HCT116 (cell line): ENCODE data around the gene RPH3AL. TPM values are rescaled to one million over a fixed set of nuclear protein-coding genes. Genes with fewer than 3 reads are reported as not detected.

Source experiments
- ATAC-seq: fragments of 200-7000 bp; cut with Tn5 transposase; 2 replicates; pipeline ENCODE4 v1.9.1; 2020; ENCODE audit warnings: mild to moderate bottlenecking, moderate library complexity
- BruUV-seq: library from RNA; stranded (reverse); fragments of 400-500 nt; replicated peaks from 2 replicates; lab custom pipeline; 2021; lab: Mats Ljungman, UMichigan
- CTCF ChIA-PET: fragments of 300-600 bp; sonication (Branson Sonifier 250); formaldehyde crosslinking; loops from one replicate; lab custom pipeline; 2021; ENCODE audit warnings: antibody characterized with exemption; lab: Charles Lee
- POLR2A ChIA-PET: fragments of 300-600, 350-600 bp; sonication (Branson Sonifier 250); formaldehyde crosslinking; loops from one replicate; lab custom pipeline; 2021; ENCODE audit warnings: antibody characterized with exemption; lab: Charles Lee
- RAD21 ChIA-PET, 2 experiments: fragments of 300-600 bp; sonication (Branson Sonifier 250); formaldehyde crosslinking; loops; one replicate each; lab custom pipeline; 2023; ENCODE audit warnings: low total read pairs in 2 of 2; ENCODE audit not compliant: uncharacterized antibody in 2 of 2, unreplicated experiment in 2 of 2, low non-redundant PET in 1 of 2; lab: Charles Lee
- DNase-seq: peaks from one replicate; pipeline ENCODE4 v3.0.0-alpha.2; 2010; ENCODE audit warnings: low read depth, low spot score
- H2AFZ ChIP-seq: fragments of 200-600 bp; shearing (Covaris generic), sonication (generic); 2 replicates; pipeline ENCODE4 v1.6.1; 2017; ENCODE audit warnings: low read depth, mixed run types, mixed read lengths, antibody characterized with exemption, low read length; ENCODE audit not compliant: poor library complexity, severe bottlenecking
- H3K27ac ChIP-seq: 2 replicates; pipeline ENCODE4 v1.5.1; 2012; ENCODE audit warnings: low read depth, low read length
- H3K27me3 ChIP-seq: fragments of 200-600 bp; sonication (generic); 2 replicates; pipeline ENCODE4 v1.6.1; 2016; ENCODE audit warnings: mixed run types, low read length, mixed read lengths; ENCODE audit not compliant: insufficient read depth
- H3K36me3 ChIP-seq, 2 experiments: fragments of 200-500 bp in 1 of 2; fragments of 200-600 bp in 1 of 2; sonication (Bioruptor generic) in 1 of 2; sonication (generic) in 1 of 2; 2 replicates each; pipeline versions ENCODE4 v1.5.1 to v1.6.1; 2014 to 2016; ENCODE audit warnings: low read length in 2 of 2, inconsistent platforms in 1 of 2, mixed read lengths in 1 of 2, mixed run types in 1 of 2; ENCODE audit not compliant: insufficient read depth in 2 of 2, control insufficient read depth in 1 of 2
- H3K4me1 ChIP-seq, 2 experiments: fragments of 200-600 bp in 1 of 2; sonication (generic) in 1 of 2; 2 replicates each; pipeline versions ENCODE4 v1.5.1 to v1.6.1; 2012 to 2017; ENCODE audit warnings: low read length in 2 of 2, inconsistent platforms in 1 of 2, mild to moderate bottlenecking in 1 of 2, mixed read lengths in 1 of 2, mixed run types in 1 of 2, moderate library complexity in 1 of 2; ENCODE audit not compliant: insufficient read depth in 2 of 2, control insufficient read depth in 1 of 2
- H3K4me2 ChIP-seq: fragments of 200-600 bp; sonication (generic); 2 replicates; pipeline ENCODE4 v1.6.1; 2017; ENCODE audit warnings: mixed run types, low read length, mixed read lengths
- H3K4me3 ChIP-seq, 2 experiments: fragments of 200-600 bp in 1 of 2; sonication (generic) in 1 of 2; replicated peaks in 1 of 2; 2 replicates each; pipeline ENCODE4 v1.5.1; 2011 to 2016; ENCODE audit warnings: low read length in 2 of 2, control low read depth in 1 of 2, low read depth in 1 of 2, mild to moderate bottlenecking in 1 of 2, mixed read lengths in 1 of 2, mixed run types in 1 of 2
- H3K79me2 ChIP-seq: fragments of 200-600 bp; sonication (generic); 2 replicates; pipeline ENCODE4 v1.6.1; 2017; ENCODE audit warnings: mild to moderate bottlenecking, mixed run types, low read length, moderate library complexity, mixed read lengths; ENCODE audit not compliant: insufficient read depth
- H3K9ac ChIP-seq: fragments of 200-600 bp; sonication (generic); 2 replicates; pipeline ENCODE4 v1.6.1; 2016; ENCODE audit warnings: low read length, mixed read lengths
- H3K9me2 ChIP-seq: fragments of 200-600 bp; sonication (generic), shearing (Covaris generic); 2 replicates; pipeline ENCODE4 v1.6.1; 2017; ENCODE audit warnings: mixed run types, mild to moderate bottlenecking, moderate library complexity; ENCODE audit not compliant: insufficient read depth
- H3K9me3 ChIP-seq, 2 experiments: fragments of 200-500 bp in 1 of 2; fragments of 200-600 bp in 1 of 2; sonication (Bioruptor generic) in 1 of 2; sonication (generic) in 1 of 2; 2 replicates each; pipeline ENCODE4 v1.6.1; 2014 to 2017; ENCODE audit warnings: low read length in 2 of 2, mixed read lengths in 2 of 2, inconsistent platforms in 1 of 2, low read depth in 1 of 2, mild to moderate bottlenecking in 1 of 2, mixed run types in 1 of 2, moderate library complexity in 1 of 2; ENCODE audit not compliant: control insufficient read depth in 1 of 2, insufficient read depth in 1 of 2
- H4K20me1 ChIP-seq: fragments of 200-600 bp; sonication (generic), shearing (Covaris generic); 2 replicates; pipeline ENCODE4 v1.6.1; 2017; ENCODE audit warnings: mixed run types, mild to moderate bottlenecking, moderate library complexity; ENCODE audit not compliant: insufficient read depth
- CBX3 ChIP-seq: IDR thresholded peaks from 2 replicates; pipeline ENCODE4 v1.6.1; 2012; ENCODE audit warnings: low read depth
- CEBPB ChIP-seq: IDR thresholded peaks from 2 replicates; pipeline ENCODE4 v1.6.1; 2012; ENCODE audit warnings: low read depth
- EGR1 ChIP-seq: IDR thresholded peaks from 2 replicates; pipeline ENCODE4 v1.6.1; 2012; ENCODE audit warnings: low read depth
- ELF1 ChIP-seq: IDR thresholded peaks from 2 replicates; pipeline ENCODE4 v1.6.1; 2012; ENCODE audit warnings: low read depth, borderline replicate concordance
- EZH2 ChIP-seq: fragments of 200-600 bp; sonication (generic); IDR thresholded peaks from 2 replicates; pipeline ENCODE4 v1.6.1; 2017; ENCODE audit warnings: antibody characterized with exemption, mixed run types
- EZH2phosphoT487 ChIP-seq: fragments of 200-600 bp; IDR thresholded peaks from 2 replicates; pipeline ENCODE4 v1.6.1; 2018; ENCODE audit warnings: antibody characterized with exemption, borderline replicate concordance
- POLR2A ChIP-seq: IDR thresholded peaks from 2 replicates; pipeline ENCODE4 v1.7.0; 2011; ENCODE audit warnings: borderline replicate concordance; ENCODE audit not compliant: insufficient read depth, insufficient read length; ENCODE audit errors: extremely low read depth
- POLR2AphosphoS5 ChIP-seq: IDR thresholded peaks from 2 replicates; pipeline ENCODE4 v1.6.1; 2011; ENCODE audit warnings: mild to moderate bottlenecking, low read depth, low read length, moderate library complexity
- RAD21 ChIP-seq: IDR thresholded peaks from 2 replicates; pipeline ENCODE4 v1.6.1; 2012; ENCODE audit warnings: low read depth, mild to moderate bottlenecking
- SP1 ChIP-seq: IDR thresholded peaks from 2 replicates; pipeline ENCODE4 v1.6.1; 2012; ENCODE audit warnings: low read depth
- SRF ChIP-seq: IDR thresholded peaks from 2 replicates; pipeline ENCODE4 v1.6.1; 2012; ENCODE audit warnings: low read depth
- YY1 ChIP-seq: IDR thresholded peaks from 2 replicates; pipeline ENCODE4 v1.6.1; 2011; ENCODE audit warnings: low read length, low read depth, moderate library complexity, mild to moderate bottlenecking; ENCODE audit not compliant: insufficient replicate concordance; ENCODE audit errors: extremely low read depth
- intact Hi-C: fragments of 100-400 bp; cut with micrococcal nuclease; formaldehyde crosslinking; loops from 2 replicates; pipeline ENCODE4 v1.10.0; 2022
- total RNA-seq: library from RNA; stranded (reverse); gene quantifications from one replicate; pipeline ENCODE4 v1.2.1, GENCODE V29; 2021; ENCODE audit not compliant: unreplicated experiment
- TF ChIP-seq, protein P1 (sequence below): IDR thresholded peaks from 2 replicates; pipeline ENCODE4 v1.6.1; 2011; ENCODE audit warnings: mild to moderate bottlenecking, low read length, moderate library complexity; ENCODE audit not compliant: insufficient replicate concordance; ENCODE audit errors: extremely low read depth
- TF ChIP-seq, protein P2 (sequence below), 3 experiments: fragments of 200-600 bp in 1 of 3; sonication (generic) in 1 of 3; IDR thresholded peaks in 2 of 3; conservative IDR thresholded peaks in 1 of 3; 2 replicates each; pipeline ENCODE4 v1.5.1; 2012 to 2017; ENCODE audit warnings: low read depth in 2 of 3, low read length in 2 of 3, antibody characterized with exemption in 1 of 3, borderline replicate concordance in 1 of 3, control low read depth in 1 of 3, mild to moderate bottlenecking in 1 of 3, mixed read lengths in 1 of 3, mixed run types in 1 of 3, moderate library complexity in 1 of 3; ENCODE audit not compliant: insufficient read depth in 1 of 3

RPH3AL gene
- total RNA-seq, 1 experiment from 2014 or later, result 17.0 TPM

DNA sequence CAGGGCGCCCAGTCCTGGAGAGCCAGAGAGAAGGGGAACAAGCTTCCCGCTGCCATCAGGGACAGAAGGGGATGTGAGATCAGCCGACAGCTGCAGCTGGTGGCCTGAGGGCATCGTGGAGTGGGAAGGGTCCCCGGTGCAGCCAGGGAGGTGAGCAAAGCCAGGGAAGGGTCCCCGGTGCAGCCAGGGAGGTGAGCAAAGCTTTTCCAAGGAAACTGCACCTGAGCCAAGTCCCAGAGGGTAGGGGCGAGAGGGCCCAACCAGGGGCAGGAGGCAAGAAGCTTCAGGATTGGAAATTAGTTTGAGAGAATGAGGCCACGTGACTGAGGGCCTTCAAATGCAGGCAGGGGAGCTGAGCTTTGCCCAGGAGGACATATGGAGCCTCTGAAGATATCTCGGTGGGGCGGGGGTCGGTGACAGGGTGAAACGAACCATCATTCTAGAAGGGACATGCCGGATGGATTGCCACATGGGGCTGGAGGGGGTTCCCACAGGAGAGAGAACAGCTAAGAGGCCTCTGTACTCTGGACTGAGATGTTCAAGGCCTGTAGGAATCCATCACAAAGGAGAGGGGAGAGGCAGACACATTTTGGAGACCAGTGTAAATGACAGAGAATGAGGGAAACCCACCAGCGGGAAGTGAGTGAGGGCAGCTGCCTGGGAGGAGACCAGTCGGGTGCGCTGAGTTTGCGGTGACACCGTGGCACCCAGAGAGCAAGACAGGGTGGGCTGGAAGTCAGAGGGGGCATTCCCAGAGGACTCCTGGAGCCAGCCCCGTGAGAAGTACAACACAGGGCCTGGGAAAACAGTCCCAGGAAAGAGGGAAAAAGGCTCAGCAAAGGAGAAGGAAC, 31.4 kb upstream of the RPH3AL start:
- POLR2A ChIA-PET, result no interaction called here
- no peaks in the 10 kb centered on the region for H3K36me3 ChIP-seq

More for the DNA sequence above, 31.4 kb upstream of the RPH3AL start:
- no peak for ATAC-seq
- Histone ChIP-seq H3K79me2 (no peaks in the 10 kb centered on the region), H3K4me1 (peaks cover 8 to 15% of the 10 kb centered on the region in 2 experiments), H3K4me3 (no peak overlapping the region), H3K4me2 (no peak overlapping the region), H3K9ac (no peak overlapping the region), H2AFZ (no peak overlapping the region), H3K27ac (no peak overlapping the region), H3K9me2 (no peaks in the 10 kb centered on the region), H3K27me3 (no peaks in the 10 kb centered on the region), H3K9me3 (no peaks in the 10 kb centered on the region), H4K20me1 (no peaks in the 10 kb centered on the region)
- DNase-seq, result no peak
- ChIA-PET RAD21 (no interaction called here), CTCF (no interaction called here)
- BruUV-seq, result no TSS peak
- TF ChIP-seq, protein P1, sequence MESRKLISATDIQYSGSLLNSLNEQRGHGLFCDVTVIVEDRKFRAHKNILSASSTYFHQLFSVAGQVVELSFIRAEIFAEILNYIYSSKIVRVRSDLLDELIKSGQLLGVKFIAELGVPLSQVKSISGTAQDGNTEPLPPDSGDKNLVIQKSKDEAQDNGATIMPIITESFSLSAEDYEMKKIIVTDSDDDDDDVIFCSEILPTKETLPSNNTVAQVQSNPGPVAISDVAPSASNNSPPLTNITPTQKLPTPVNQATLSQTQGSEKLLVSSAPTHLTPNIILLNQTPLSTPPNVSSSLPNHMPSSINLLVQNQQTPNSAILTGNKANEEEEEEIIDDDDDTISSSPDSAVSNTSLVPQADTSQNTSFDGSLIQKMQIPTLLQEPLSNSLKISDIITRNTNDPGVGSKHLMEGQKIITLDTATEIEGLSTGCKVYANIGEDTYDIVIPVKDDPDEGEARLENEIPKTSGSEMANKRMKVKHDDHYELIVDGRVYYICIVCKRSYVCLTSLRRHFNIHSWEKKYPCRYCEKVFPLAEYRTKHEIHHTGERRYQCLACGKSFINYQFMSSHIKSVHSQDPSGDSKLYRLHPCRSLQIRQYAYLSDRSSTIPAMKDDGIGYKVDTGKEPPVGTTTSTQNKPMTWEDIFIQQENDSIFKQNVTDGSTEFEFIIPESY, result no peak
- TF ChIP-seq SRF (no peak), CEBPB (no peak), CBX3 (no peak), EGR1 (no peak), YY1 (no peak), RAD21 (no peak), ELF1 (no peak), SP1 (no peak), EZH2phosphoT487 (no peak), POLR2A (no peak), EZH2 (no peak), POLR2AphosphoS5 (no peak)
- TF ChIP-seq, protein P2, sequence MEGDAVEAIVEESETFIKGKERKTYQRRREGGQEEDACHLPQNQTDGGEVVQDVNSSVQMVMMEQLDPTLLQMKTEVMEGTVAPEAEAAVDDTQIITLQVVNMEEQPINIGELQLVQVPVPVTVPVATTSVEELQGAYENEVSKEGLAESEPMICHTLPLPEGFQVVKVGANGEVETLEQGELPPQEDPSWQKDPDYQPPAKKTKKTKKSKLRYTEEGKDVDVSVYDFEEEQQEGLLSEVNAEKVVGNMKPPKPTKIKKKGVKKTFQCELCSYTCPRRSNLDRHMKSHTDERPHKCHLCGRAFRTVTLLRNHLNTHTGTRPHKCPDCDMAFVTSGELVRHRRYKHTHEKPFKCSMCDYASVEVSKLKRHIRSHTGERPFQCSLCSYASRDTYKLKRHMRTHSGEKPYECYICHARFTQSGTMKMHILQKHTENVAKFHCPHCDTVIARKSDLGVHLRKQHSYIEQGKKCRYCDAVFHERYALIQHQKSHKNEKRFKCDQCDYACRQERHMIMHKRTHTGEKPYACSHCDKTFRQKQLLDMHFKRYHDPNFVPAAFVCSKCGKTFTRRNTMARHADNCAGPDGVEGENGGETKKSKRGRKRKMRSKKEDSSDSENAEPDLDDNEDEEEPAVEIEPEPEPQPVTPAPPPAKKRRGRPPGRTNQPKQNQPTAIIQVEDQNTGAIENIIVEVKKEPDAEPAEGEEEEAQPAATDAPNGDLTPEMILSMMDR (IDR thresholded peaks at IDR 0.05 in 2 of 3, conservative IDR thresholded peaks at IDR 0.05 in 1 of 3; ENCODE audit: borderline replicate concordance in 1 of 3, insufficient read depth in 1 of 3, low read depth in 2 of 3, low read length in 2 of 3), result no peak
- intact Hi-C loops, result no loop called here
